MM.1S (cell line): ENCODE data around the gene TNFRSF8.

Source experiments
- DNase-seq: peaks from one replicate; pipeline ENCODE4 v3.0.0-alpha.2; 2015
- H2AFZ ChIP-seq: fragments of 300-600 bp; sonication (generic); 2 replicates; pipeline ENCODE4 v1.6.0; 2016; ENCODE audit warnings: antibody characterized with exemption, low read length
- H3F3A ChIP-seq: fragments of 300-600 bp; sonication (generic); 2 replicates; pipeline ENCODE4 v1.6.1; 2016; ENCODE audit warnings: mild to moderate bottlenecking, antibody characterized with exemption, low read length, moderate library complexity, mixed read lengths; ENCODE audit not compliant: insufficient read depth
- H3K27ac ChIP-seq: fragments of 300-600 bp; sonication (generic); 2 replicates; pipeline ENCODE4 v1.5.1; 2016; ENCODE audit warnings: mild to moderate bottlenecking, low read length
- H3K27me3 ChIP-seq: fragments of 300-600 bp; sonication (generic); replicated peaks from 2 replicates; pipeline ENCODE4 v1.6.0; 2016; ENCODE audit warnings: low read length; ENCODE audit not compliant: insufficient read depth
- H3K36me3 ChIP-seq: fragments of 300-600 bp; sonication (generic); replicated peaks from 2 replicates; pipeline ENCODE4 v1.6.1; 2016; ENCODE audit warnings: mild to moderate bottlenecking, low read length, mixed read lengths; ENCODE audit not compliant: insufficient read depth
- H3K4me1 ChIP-seq: fragments of 300-600 bp; sonication (generic); 2 replicates; pipeline ENCODE4 v1.6.1; 2016; ENCODE audit warnings: low read length, mixed read lengths
- H3K4me2 ChIP-seq: fragments of 300-600 bp; sonication (generic); 2 replicates; pipeline ENCODE4 v1.6.0; 2016; ENCODE audit warnings: low read depth, low read length
- H3K4me3 ChIP-seq: fragments of 300-600 bp; sonication (generic); 2 replicates; pipeline ENCODE4 v1.5.1; 2016; ENCODE audit warnings: low read length, mixed read lengths
- H3K79me2 ChIP-seq: fragments of 300-600 bp; sonication (generic); 2 replicates; pipeline ENCODE4 v1.6.1; 2016; ENCODE audit warnings: mixed run types, low read length, mixed read lengths
- H3K9ac ChIP-seq: fragments of 300-600 bp; sonication (generic); 2 replicates; pipeline ENCODE4 v1.6.1; 2016; ENCODE audit warnings: low read length, mixed read lengths
- H3K9me2 ChIP-seq: fragments of 300-600 bp; sonication (generic); replicated peaks from 2 replicates; pipeline ENCODE4 v1.6.1; 2016; ENCODE audit warnings: mild to moderate bottlenecking, low read length, mixed read lengths; ENCODE audit not compliant: insufficient read depth
- H3K9me3 ChIP-seq: fragments of 300-600 bp; sonication (generic); replicated peaks from 2 replicates; pipeline ENCODE4 v1.6.1; 2016; ENCODE audit warnings: mild to moderate bottlenecking, low read length, mixed read lengths; ENCODE audit not compliant: insufficient read depth
- H4K20me1 ChIP-seq: fragments of 300-600 bp; sonication (generic); 2 replicates; pipeline ENCODE4 v1.6.1; 2016; ENCODE audit warnings: mild to moderate bottlenecking, low read length, moderate library complexity, mixed read lengths; ENCODE audit not compliant: insufficient read depth
- CTCF ChIP-seq: fragments of 300-600 bp; sonication (generic); IDR thresholded peaks from 2 replicates; pipeline ENCODE4 v1.5.1; 2016; ENCODE audit warnings: antibody characterized with exemption, low read length, mixed read lengths
- EZH2 ChIP-seq: fragments of 300-600 bp; sonication (generic); optimal IDR thresholded peaks from 2 replicates; pipeline ENCODE3; 2017; ENCODE audit warnings: low read depth, mild to moderate bottlenecking, antibody characterized with exemption, low read length, mixed read lengths
- EZH2phosphoT487 ChIP-seq: fragments of 300-600 bp; sonication (generic); IDR thresholded peaks from 2 replicates; pipeline ENCODE4 v1.6.1; 2018; ENCODE audit warnings: antibody characterized with exemption, low read length

Gene TNFRSF8

GRCh38 chr1:12163210-12163609, 100.1 kb downstream of the TNFRSF8 start:
- H3K4me1 ChIP-seq = peaks cover 30% of the 10 kb centered on the region

GRCh38 chr1:12164210-12164609, 101.1 kb downstream of the TNFRSF8 start:
- no peak for TF ChIP-seq EZH2
- TF ChIP-seq EZH2phosphoT487 = no peak
- TF ChIP-seq CTCF = no peak
- H3K27ac ChIP-seq = no peak overlapping the region
- no peaks in the 10 kb centered on the region for H3K9me3 ChIP-seq
- H3K4me3 ChIP-seq = no peak overlapping the region
- no peak overlapping the region for H3K4me2 ChIP-seq
- peaks cover 25% of the 10 kb centered on the region for H3K4me1 ChIP-seq
- no peak for DNase-seq
- H3K9me2 ChIP-seq = no peaks in the 10 kb centered on the region
- H3K27me3 ChIP-seq = no peaks in the 10 kb centered on the region
- H3K9ac ChIP-seq = no peak overlapping the region
- H3F3A ChIP-seq = peaks cover 12% of the 10 kb centered on the region
- no peaks in the 10 kb centered on the region for H4K20me1 ChIP-seq
- H3K36me3 ChIP-seq = no peaks in the 10 kb centered on the region
- peaks cover 15% of the 10 kb centered on the region for H3K79me2 ChIP-seq
- H2AFZ ChIP-seq = no peak overlapping the region

More at GRCh38 chr1:12163210-12163609, 100.1 kb downstream of the TNFRSF8 start:
- Histone ChIP-seq H3K27me3 (no peaks in the 10 kb centered on the region), H3K9me2 (no peaks in the 10 kb centered on the region), H3K9me3 (no peaks in the 10 kb centered on the region), H2AFZ (no peak overlapping the region), H3F3A (peaks cover 12% of the 10 kb centered on the region), H3K36me3 (no peaks in the 10 kb centered on the region), H3K9ac (no peak overlapping the region), H3K4me2 (no peak overlapping the region), H3K79me2 (peaks cover 12% of the 10 kb centered on the region), H3K27ac (no peak overlapping the region), H3K4me3 (no peak overlapping the region), H4K20me1 (no peaks in the 10 kb centered on the region)
- TF ChIP-seq CTCF (no peak), EZH2 (no peak), EZH2phosphoT487 (no peak)
- no peak for DNase-seq

DNA sequence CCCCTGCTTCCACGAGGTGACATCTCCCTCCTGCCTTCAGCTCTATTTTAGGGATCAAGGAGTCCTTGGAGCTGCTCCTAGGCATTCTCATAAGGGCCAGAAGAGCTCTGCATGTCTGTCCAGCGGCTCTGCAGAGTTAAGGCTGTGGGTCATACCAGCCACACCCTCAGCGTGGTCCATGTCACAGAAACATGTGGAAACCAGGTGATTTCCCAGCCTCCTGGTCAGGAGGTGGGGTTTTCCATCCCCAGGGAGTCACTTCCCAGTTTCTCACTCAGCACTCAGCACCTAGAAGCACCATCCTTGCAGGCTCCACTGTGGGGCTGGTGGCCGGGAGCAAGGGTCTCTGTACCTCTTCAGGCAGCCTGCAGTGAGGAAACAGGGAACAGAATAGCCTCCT, 102.2 kb downstream of the TNFRSF8 start:
- Histone ChIP-seq H3K4me2 (no peak overlapping the region), H3K9ac (no peak overlapping the region), H2AFZ (no peak overlapping the region), H3K4me3 (no peak overlapping the region), H3K9me2 (no peaks in the 10 kb centered on the region), H3K36me3 (no peaks in the 10 kb centered on the region), H3K4me1 (peaks cover 25% of the 10 kb centered on the region), H4K20me1 (no peaks in the 10 kb centered on the region), H3K9me3 (no peaks in the 10 kb centered on the region), H3F3A (peaks cover 12% of the 10 kb centered on the region), H3K27me3 (no peaks in the 10 kb centered on the region), H3K27ac (no peak overlapping the region), H3K79me2 (peaks cover 18% of the 10 kb centered on the region)
- TF ChIP-seq EZH2 (no peak), EZH2phosphoT487 (no peak), CTCF (no peak)
- no peak for DNase-seq
